Measurements from ENCODE around the gene ATP2A3. TPM values are rescaled to one million over a fixed set of nuclear protein-coding genes. Genes with fewer than 3 reads are reported as not detected.

Gene ATP2A3
- total RNA-seq, result 10 to 100 TPM in 3 of 4 donors, 1 to 10 TPM in 1; 5.7 to 33.6 (median 17.5) TPM

GRCh38 chr17:3964203-3965117, at the start of gene ATP2A3:
Gene ATP2A3 (minus strand): TSS chr17:3964437. CDS start chr17:3964291, 146 bp downstream.
- Histone ChIP-seq H3K27ac (peak within 1 kb of the TSS; percentile 44 to 56), H3K36me3 (no peaks in the 10 kb centered on the region), H3K4me3 (peak within 1 kb of the TSS; percentile 22 to 31), H3K4me1 (peaks cover 0 to 13% of the 10 kb centered on the region in 2 donors), H3K9me3 (no peaks in the 10 kb centered on the region), H3K27me3 (no peaks in the 10 kb centered on the region)
- intact Hi-C loops (cut with DNase I; ENCODE audit: low total_unique reads), result no loop called here
- TF ChIP-seq POLR2A (IDR thresholded peaks at IDR 0.05), result no peak
- no peak for TF ChIP-seq CTCF (IDR thresholded peaks at IDR 0.05)
- no peak for DNase-seq

GRCh38 chr17:4010754-4011153, 46.5 kb upstream of the ATP2A3 start:
- H3K27me3 ChIP-seq, result no peaks in the 10 kb centered on the region
- H3K36me3 ChIP-seq, result no peaks in the 10 kb centered on the region
- H3K4me3 ChIP-seq, result no peak overlapping the region
- H3K9me3 ChIP-seq, result no peaks in the 10 kb centered on the region
- intact Hi-C loops (cut with DNase I; ENCODE audit: low total_unique reads), result no loop called here
- no peak overlapping the region for H3K27ac ChIP-seq
- TF ChIP-seq POLR2A (IDR thresholded peaks at IDR 0.05), result no peak
- no peak for TF ChIP-seq CTCF (IDR thresholded peaks at IDR 0.05)
- H3K4me1 ChIP-seq, result no peaks in the 10 kb centered on the region
- DNase-seq, result no peak

- Histone ChIP-seq H3K4me3 (no peak overlapping the region), H3K4me1 (no peaks in the 10 kb centered on the region), H3K36me3 (no peaks in the 10 kb centered on the region), H3K27ac (no peak overlapping the region), H3K27me3 (no peaks in the 10 kb centered on the region), H3K9me3 (no peaks in the 10 kb centered on the region)
- intact Hi-C loops (cut with DNase I; ENCODE audit: low total_unique reads), result loop anchor here (5.0 kb wide), 1 partner anchor 147 kb away; no protein-coding TSS in a partner anchor
- TF ChIP-seq POLR2A (IDR thresholded peaks at IDR 0.05) (no peak), CTCF (IDR thresholded peaks at IDR 0.05) (no peak)
- no peak for DNase-seq
These were observed 45.0 kb upstream of the ATP2A3 start for GRCh38 chr17:4009186-4009785.

GRCh38 chr17:4008441-4009185, 44.4 kb upstream of the ATP2A3 start:
- H3K4me3 ChIP-seq, result no peak overlapping the region
- no peaks in the 10 kb centered on the region for H3K36me3 ChIP-seq
- no peaks in the 10 kb centered on the region for H3K4me1 ChIP-seq
- intact Hi-C loops (cut with DNase I; ENCODE audit: low total_unique reads), result loop anchor here (5.0 kb wide), 1 partner anchor 146 kb away; no protein-coding TSS in a partner anchor
- H3K9me3 ChIP-seq, result no peaks in the 10 kb centered on the region
- H3K27me3 ChIP-seq, result no peaks in the 10 kb centered on the region
- H3K27ac ChIP-seq, result no peak overlapping the region
- DNase-seq, result no peak
- TF ChIP-seq POLR2A (IDR thresholded peaks at IDR 0.05) (no peak), CTCF (IDR thresholded peaks at IDR 0.05) (no peak)
